Measurements from ENCODE around the gene DISP3.

- TF ChIP-seq RFX5 (IDR thresholded peaks at IDR 0.05; ENCODE audit: low read depth, low read length): no peak
- TF ChIP-seq MXI1 (IDR thresholded peaks at IDR 0.05; ENCODE audit: borderline replicate concordance, low read depth, low read length): no peak
- TF ChIP-seq POLR2A (IDR thresholded peaks at IDR 0.05; ENCODE audit: low read depth, low read length): no peak
- TF ChIP-seq USF2 (IDR thresholded peaks at IDR 0.05; ENCODE audit: low read depth, low read length): no peak
- no peak for TF ChIP-seq CTCF (conservative IDR thresholded peaks at IDR 0.05; ENCODE audit: low read depth, low read length)
- TF ChIP-seq MAZ (IDR thresholded peaks at IDR 0.05; ENCODE audit: borderline replicate concordance, low read depth, low read length): no peak
- TF ChIP-seq CEBPB (IDR thresholded peaks at IDR 0.05; ENCODE audit: low read depth, low read length): no peak
- no peak for TF ChIP-seq RAD21 (IDR thresholded peaks at IDR 0.05; ENCODE audit: low read length)
- no peak for TF ChIP-seq FOS (IDR thresholded peaks at IDR 0.05; ENCODE audit: low read depth, low read length)
- no peak for TF ChIP-seq BHLHE40 (IDR thresholded peaks at IDR 0.05; ENCODE audit: low read depth, low read length)
- TF ChIP-seq NFE2L2 (IDR thresholded peaks at IDR 0.05; ENCODE audit: low read depth, low read length): no peak
- TF ChIP-seq MAFK (IDR thresholded peaks at IDR 0.05; ENCODE audit: low read depth, low read length): no peak
- no peak for TF ChIP-seq RCOR1 (IDR thresholded peaks at IDR 0.05; ENCODE audit: insufficient replicate concordance, low read length)
Observed at GRCh38 chr1:11474826-11475225, 4.1 kb upstream of the DISP3 start.

Measured in IMR-90 (cell line).